Measurements from ENCODE around the gene MAN1B1. TPM values are rescaled to one million over a fixed set of nuclear protein-coding genes. Genes with fewer than 3 reads are reported as not detected.

The MAN1B1 gene
- total RNA-seq, 1 experiment from 2014 or later: 50.9 TPM

DNA sequence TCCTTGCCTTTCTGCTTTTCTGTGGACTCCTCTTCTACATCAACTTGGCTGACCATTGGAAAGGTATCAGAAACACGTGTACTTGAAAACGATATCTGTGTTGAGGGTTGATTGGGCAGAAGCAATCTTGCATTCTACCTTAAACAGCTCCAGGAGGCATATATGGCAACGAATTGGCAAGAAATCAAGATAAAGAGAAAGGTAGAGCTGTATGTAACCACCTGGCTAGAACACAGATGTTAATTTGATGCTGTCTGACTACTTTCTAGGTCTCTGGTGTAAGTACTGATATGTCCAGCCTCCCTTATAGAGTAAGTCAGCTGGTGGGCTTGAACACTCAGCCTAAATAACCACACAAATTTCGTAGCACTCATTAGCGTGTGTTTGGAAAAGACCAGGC is 1.3 kb downstream of the MAN1B1 start:
- ChIA-PET RAD21 (ENCODE audit: low non-redundant PET in 1 of 2, low total read pairs in 2 of 2, uncharacterized antibody in 2 of 2, unreplicated experiment in 2 of 2) (interaction anchor here in 1 of 2 experiments (0.6 kb wide), 1 partner anchor 20 kb away, joined by 5 read pairs; no protein-coding TSS in a partner anchor), POLR2A (no interaction called here), CTCF (no interaction called here)
- no peak overlapping the region for H2AFZ ChIP-seq (ENCODE audit: low read depth, low read length, poor library complexity, severe bottlenecking)
- no peak for ATAC-seq
- no peak for TF ChIP-seq SP1 (IDR thresholded peaks at IDR 0.05; ENCODE audit: low read depth)
- TF ChIP-seq POLR2A (IDR thresholded peaks at IDR 0.05; ENCODE audit: borderline replicate concordance, extremely low read depth, insufficient read depth, insufficient read length): no peak
- no peak for TF ChIP-seq ZNF274 (IDR thresholded peaks at IDR 0.05; ENCODE audit: low read depth, low read length)
- TF ChIP-seq FOSL1 (IDR thresholded peaks at IDR 0.05; ENCODE audit: low read depth): no peak
- TF ChIP-seq, protein P1, sequence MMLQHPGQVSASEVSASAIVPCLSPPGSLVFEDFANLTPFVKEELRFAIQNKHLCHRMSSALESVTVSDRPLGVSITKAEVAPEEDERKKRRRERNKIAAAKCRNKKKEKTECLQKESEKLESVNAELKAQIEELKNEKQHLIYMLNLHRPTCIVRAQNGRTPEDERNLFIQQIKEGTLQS (IDR thresholded peaks at IDR 0.05): no peak
- no peak for TF ChIP-seq JUND (IDR thresholded peaks at IDR 0.05)
- H4K20me1 ChIP-seq (ENCODE audit: insufficient read depth): no peaks in the 10 kb centered on the region
- H3K4me2 ChIP-seq (ENCODE audit: low read length): peak overlapping the region; percentile 98
- H3K27me3 ChIP-seq (ENCODE audit: insufficient read depth, low read length): no peaks in the 10 kb centered on the region
- H3K36me3 ChIP-seq (ENCODE audit: control insufficient read depth in 1 of 2, insufficient read depth in 2 of 2, low read length in 2 of 2): peaks cover 4 to 6% of the 10 kb centered on the region in 2 experiments; a peak in 2 of 4 replicates
- no peak for DNase-seq (ENCODE audit: low read depth, low spot score)
- H3K4me3 ChIP-seq (replicated peaks in 1 of 2; ENCODE audit: low read depth in 1 of 2, low read length in 2 of 2): peak overlapping the region; percentile 83 to 96; a peak in 3 of 4 replicates
- intact Hi-C loops (cut with micrococcal nuclease): no loop called here
- H3K4me1 ChIP-seq (ENCODE audit: control insufficient read depth in 1 of 2, insufficient read depth in 2 of 2, low read length in 2 of 2): peaks cover 30 to 43% of the 10 kb centered on the region in 2 experiments
- H3K27ac ChIP-seq (ENCODE audit: low read depth, low read length): no peak overlapping the region
- BruUV-seq (replicated peaks): TSS peak; percentile 46
- H3K9ac ChIP-seq (ENCODE audit: low read length): peak overlapping the region; percentile 96; the same call in 1 of the 2 replicates
- H3K9me3 ChIP-seq (ENCODE audit: control insufficient read depth in 1 of 2, insufficient read depth in 1 of 2, low read depth in 1 of 2, low read length in 2 of 2): no peaks in the 10 kb centered on the region
- peaks cover 16% of the 10 kb centered on the region; the same call in 1 of the 2 replicates for H3K79me2 ChIP-seq (ENCODE audit: insufficient read depth, low read length)
- no peaks in the 10 kb centered on the region for H3K9me2 ChIP-seq (ENCODE audit: insufficient read depth)

DNA sequence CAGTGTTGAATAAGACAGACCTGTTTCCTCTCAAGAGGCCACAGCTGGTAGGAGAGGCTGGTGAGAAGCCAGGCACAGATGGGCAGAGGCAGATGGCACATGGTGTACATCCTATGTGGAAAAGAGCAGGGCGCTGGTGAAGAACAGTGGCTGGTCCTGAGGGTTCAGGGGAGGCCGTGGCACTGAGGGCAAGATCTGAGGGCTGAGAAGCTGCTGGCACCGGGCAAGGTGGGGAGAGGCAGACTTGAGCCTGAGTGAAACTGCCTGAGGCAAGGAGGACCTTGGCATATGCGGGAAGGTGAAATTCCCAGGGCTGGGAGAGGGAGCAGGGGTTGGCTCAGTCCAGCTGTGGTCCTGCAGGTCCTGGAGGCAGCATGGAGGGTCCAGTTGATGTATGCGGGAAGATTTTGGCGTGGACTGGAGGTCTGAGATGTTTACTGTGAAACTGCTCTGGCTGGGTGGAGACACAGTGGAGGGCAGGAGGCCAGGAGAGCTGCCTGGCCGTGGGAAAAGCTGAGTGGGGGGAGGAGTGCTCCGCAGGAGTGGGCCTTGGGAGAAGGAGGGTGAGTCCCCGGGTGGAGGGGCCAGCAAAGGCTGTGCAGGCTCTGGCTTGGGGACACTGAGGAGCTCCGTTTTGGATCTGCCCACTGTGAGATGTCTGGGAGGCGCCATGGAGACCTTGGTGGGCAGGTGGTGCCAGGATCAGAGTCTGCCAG is 2.6 kb downstream of the MAN1B1 start:
- Histone ChIP-seq H3K79me2 (ENCODE audit: insufficient read depth, low read length) (peaks cover 16% of the 10 kb centered on the region; the same call in 1 of the 2 replicates), H2AFZ (ENCODE audit: low read depth, low read length, poor library complexity, severe bottlenecking) (no peak overlapping the region), H4K20me1 (ENCODE audit: insufficient read depth) (no peaks in the 10 kb centered on the region), H3K4me1 (ENCODE audit: control insufficient read depth in 1 of 2, insufficient read depth in 2 of 2, low read length in 2 of 2) (peaks cover 19 to 30% of the 10 kb centered on the region in 2 experiments), H3K4me2 (ENCODE audit: low read length) (no peak overlapping the region), H3K27ac (ENCODE audit: low read depth, low read length) (no peak overlapping the region), H3K9me2 (ENCODE audit: insufficient read depth) (no peaks in the 10 kb centered on the region), H3K9ac (ENCODE audit: low read length) (no peak overlapping the region), H3K36me3 (ENCODE audit: control insufficient read depth in 1 of 2, insufficient read depth in 2 of 2, low read length in 2 of 2) (peaks cover 4 to 6% of the 10 kb centered on the region in 2 experiments; a peak in 2 of 4 replicates), H3K4me3 (replicated peaks in 1 of 2; ENCODE audit: low read depth in 1 of 2, low read length in 2 of 2) (no peak overlapping the region), H3K27me3 (ENCODE audit: insufficient read depth, low read length) (no peaks in the 10 kb centered on the region), H3K9me3 (ENCODE audit: control insufficient read depth in 1 of 2, insufficient read depth in 1 of 2, low read depth in 1 of 2, low read length in 2 of 2) (no peaks in the 10 kb centered on the region)
- ChIA-PET CTCF (no interaction called here), RAD21 (ENCODE audit: low non-redundant PET in 1 of 2, low total read pairs in 2 of 2, uncharacterized antibody in 2 of 2, unreplicated experiment in 2 of 2) (interaction anchor here in 1 of 2 experiments (0.7 kb wide), 1 partner anchor 289 kb away, joined by 3 read pairs; no protein-coding TSS in a partner anchor), POLR2A (no interaction called here)
- no peak for ATAC-seq
- intact Hi-C loops (cut with micrococcal nuclease): no loop called here
- TF ChIP-seq RAD21 (IDR thresholded peaks at IDR 0.05; ENCODE audit: low read depth) (no peak), ELF1 (IDR thresholded peaks at IDR 0.05; ENCODE audit: borderline replicate concordance, low read depth) (no peak), FOSL1 (IDR thresholded peaks at IDR 0.05; ENCODE audit: low read depth) (no peak)
- no TSS peak for BruUV-seq (replicated peaks)
- DNase-seq (ENCODE audit: low read depth, low spot score): no peak

Data from HCT116 (cell line).